GM12875 (cell line): ENCODE data around the gene SSR2.

Experiments used
- H3K4me3 ChIP-seq: one replicate; pipeline ENCODE4 v1.5.1; 2011; ENCODE audit warnings: low read depth, low read length, control low read depth
- CTCF ChIP-seq: IDR thresholded peaks from 2 replicates; pipeline ENCODE4 v1.5.1; 2011; ENCODE audit warnings: low read depth, mild to moderate bottlenecking, control low read depth, inconsistent platforms, low read length, moderate library complexity, borderline replicate concordance; ENCODE audit not compliant: insufficient read depth

Gene SSR2

GRCh38 chr1:155969377-155969791 lies 51.4 kb downstream of the SSR2 start:
- no peak overlapping the region for H3K4me3 ChIP-seq
- no peak for TF ChIP-seq CTCF

- TF ChIP-seq CTCF: no peak
- H3K4me3 ChIP-seq: no peak overlapping the region
Measured at GRCh38 chr1:155968670-155969069, 52.1 kb downstream of the SSR2 start.

DNA sequence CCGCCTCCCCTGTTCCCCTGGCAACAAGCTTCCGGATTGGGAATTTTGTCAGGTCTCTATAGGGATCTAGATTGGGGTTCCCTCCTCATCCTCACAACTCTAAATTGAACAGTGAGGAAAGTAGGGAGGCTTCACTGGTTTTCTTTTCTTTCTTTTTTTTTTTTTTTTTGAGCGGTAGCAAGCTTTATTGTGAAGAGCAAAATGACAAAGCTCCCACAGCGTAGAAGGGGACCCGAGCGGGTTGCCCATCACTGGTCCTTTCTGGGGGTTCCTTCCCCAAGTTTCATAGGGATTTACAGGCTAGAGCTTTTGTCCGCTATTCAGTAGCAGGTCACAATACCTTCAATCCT lies 52.7 kb downstream of the SSR2 start:
- no peak for TF ChIP-seq CTCF
- H3K4me3 ChIP-seq: no peak overlapping the region

GRCh38 chr1:155967341-155968050 lies 53.3 kb downstream of the SSR2 start:
- TF ChIP-seq CTCF: no peak
- no peak overlapping the region for H3K4me3 ChIP-seq

GRCh38 chr1:155966750-155967149 lies 54.0 kb downstream of the SSR2 start:
- TF ChIP-seq CTCF: no peak
- no peak overlapping the region for H3K4me3 ChIP-seq

DNA sequence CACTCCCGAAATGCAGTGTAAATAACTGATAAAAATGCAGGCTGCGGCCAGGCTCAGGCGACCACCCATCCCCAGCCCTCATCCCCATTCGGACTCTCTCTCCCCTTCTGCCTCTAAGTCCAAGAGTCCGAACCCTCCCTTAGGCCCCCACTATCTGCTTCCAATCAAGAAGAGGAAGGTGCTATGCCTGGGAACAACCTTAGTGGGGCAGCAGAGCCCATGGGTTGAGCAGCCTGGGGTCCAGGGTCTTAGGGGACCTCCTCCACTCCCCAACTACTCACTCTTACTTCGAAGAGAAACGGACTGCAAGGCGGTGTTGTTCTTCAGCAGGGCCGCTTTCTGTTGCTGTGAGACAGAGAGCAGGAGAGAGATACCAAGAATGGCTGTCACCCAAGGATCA lies 54.6 kb downstream of the SSR2 start:
- no peak overlapping the region for H3K4me3 ChIP-seq
- TF ChIP-seq CTCF: no peak

DNA sequence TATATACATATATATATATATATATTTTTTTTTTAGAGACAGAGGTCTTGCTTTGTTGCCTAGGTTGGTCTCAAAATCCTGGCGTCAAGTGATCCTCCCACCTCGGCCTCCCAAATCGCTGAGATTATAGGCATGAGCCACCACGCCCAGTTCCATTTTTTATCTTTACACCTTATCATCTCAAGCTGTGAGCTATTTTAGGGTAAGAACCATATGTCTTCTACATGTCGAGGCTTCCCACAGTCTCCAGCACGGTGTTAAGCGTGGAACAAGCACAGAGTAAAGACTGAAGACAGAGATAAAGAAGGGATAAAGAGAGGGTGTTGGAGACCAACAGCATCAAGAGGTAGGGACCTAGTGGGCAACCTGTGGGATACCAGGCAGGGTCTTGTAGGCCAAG lies 56.6 kb downstream of the SSR2 start:
- H3K4me3 ChIP-seq: no peak overlapping the region
- no peak for TF ChIP-seq CTCF
